ENCODE measurements around the gene CHST15. TPM values are rescaled to one million over a fixed set of nuclear protein-coding genes. Genes with fewer than 3 reads are reported as not detected.

The CHST15 gene
- total and polyA plus RNA-seq, 2 experiments from 2014 or later, result 0.92 to 1.9 TPM

GRCh38 chr10:124001391-124002148 lies 91.8 kb downstream of the CHST15 start:
- Histone ChIP-seq H3K9me3 (ENCODE audit: low read depth) (no peaks in the 10 kb centered on the region), H3K27me3 (no peaks in the 10 kb centered on the region), H3K27ac (no peak overlapping the region), H3K4me1 (ENCODE audit: low read depth) (no peaks in the 10 kb centered on the region), H3K36me3 (no peaks in the 10 kb centered on the region), H3K4me3 (no peak overlapping the region)
- no peak for DNase-seq (ENCODE audit: low read depth in 1 of 2, low spot score in 1 of 2)
- TF ChIP-seq CTCF (IDR thresholded peaks at IDR 0.05; ENCODE audit: low read depth, low read length), result no peak

- no peak overlapping the region for H3K27ac ChIP-seq
- H3K4me3 ChIP-seq, result no peak overlapping the region
- H3K9me3 ChIP-seq (ENCODE audit: low read depth), result no peaks in the 10 kb centered on the region
- H3K36me3 ChIP-seq, result no peaks in the 10 kb centered on the region
- TF ChIP-seq CTCF (IDR thresholded peaks at IDR 0.05; ENCODE audit: low read depth, low read length), result no peak
- no peaks in the 10 kb centered on the region for H3K27me3 ChIP-seq
- DNase-seq (ENCODE audit: low read depth in 1 of 2, low spot score in 1 of 2), result peak in 1 of 2 donors; percentile 53
- no peaks in the 10 kb centered on the region for H3K4me1 ChIP-seq (ENCODE audit: low read depth)
These were observed 92.6 kb downstream of the CHST15 start for GRCh38 chr10:124000792-124001201.

GRCh38 chr10:123999956-124000615 lies 93.3 kb downstream of the CHST15 start:
- no peak overlapping the region for H3K4me3 ChIP-seq
- TF ChIP-seq CTCF (IDR thresholded peaks at IDR 0.05; ENCODE audit: low read depth, low read length), result no peak
- H3K27ac ChIP-seq, result no peak overlapping the region
- no peak for DNase-seq (ENCODE audit: low read depth in 1 of 2, low spot score in 1 of 2)
- H3K9me3 ChIP-seq (ENCODE audit: low read depth), result no peaks in the 10 kb centered on the region
- H3K27me3 ChIP-seq, result peaks cover 7% of the 10 kb centered on the region
- H3K36me3 ChIP-seq, result no peaks in the 10 kb centered on the region
- no peaks in the 10 kb centered on the region for H3K4me1 ChIP-seq (ENCODE audit: low read depth)

- Histone ChIP-seq H3K27me3 (peaks cover 12% of the 10 kb centered on the region), H3K27ac (no peak overlapping the region), H3K9me3 (ENCODE audit: low read depth) (no peaks in the 10 kb centered on the region), H3K4me1 (ENCODE audit: low read depth) (no peaks in the 10 kb centered on the region), H3K4me3 (no peak overlapping the region), H3K36me3 (no peaks in the 10 kb centered on the region)
- TF ChIP-seq CTCF (IDR thresholded peaks at IDR 0.05; ENCODE audit: low read depth, low read length), result no peak
- DNase-seq (ENCODE audit: low read depth in 1 of 2, low spot score in 1 of 2), result no peak
These were observed 94.1 kb downstream of the CHST15 start for GRCh38 chr10:123999261-123999660.

GRCh38 chr10:123998197-123999141 lies 94.9 kb downstream of the CHST15 start:
- Histone ChIP-seq H3K27me3 (peaks cover 20% of the 10 kb centered on the region), H3K4me1 (ENCODE audit: low read depth) (no peaks in the 10 kb centered on the region), H3K9me3 (ENCODE audit: low read depth) (no peaks in the 10 kb centered on the region), H3K27ac (no peak overlapping the region), H3K4me3 (no peak overlapping the region), H3K36me3 (no peaks in the 10 kb centered on the region)
- no peak for TF ChIP-seq CTCF (IDR thresholded peaks at IDR 0.05; ENCODE audit: low read depth, low read length)
- DNase-seq (ENCODE audit: low read depth in 1 of 2, low spot score in 1 of 2), result no peak
